Sigmoid colon (tissue), 7 donors: Measurements from ENCODE around the gene NCAPD3. TPM values are rescaled to one million over a fixed set of nuclear protein-coding genes. Genes with fewer than 3 reads are reported as not detected.

Experiments
- DNase-seq: peaks from one replicate; pipeline ENCODE4 v3.0.0-alpha.2; 2019
- H3K27ac ChIP-seq, 4 donors: fragments of 200-600 bp; sonication (generic); one replicate each; pipeline ENCODE4 v1.5.1; 2016 to 2019; ENCODE audit warnings: mild to moderate bottlenecking in 1 of 4
- H3K27me3 ChIP-seq, 3 donors: fragments of 200-600 bp; sonication (generic); one replicate each; pipeline ENCODE4 v1.5.1; 2019; ENCODE audit warnings: mild to moderate bottlenecking in 1 of 3
- H3K36me3 ChIP-seq, 4 donors: fragments of 200-600 bp; sonication (generic); one replicate each; pipeline ENCODE4 v1.5.1; 2016 to 2019
- H3K4me1 ChIP-seq, 4 donors: fragments of 200-600 bp; sonication (generic); one replicate each; pipeline ENCODE4 v1.5.1; 2017 to 2019
- H3K4me3 ChIP-seq, 4 donors: fragments of 200-600 bp; sonication (generic); one replicate each; pipeline ENCODE4 v1.5.1; 2017 to 2019; ENCODE audit warnings: mild to moderate bottlenecking in 2 of 4, moderate library complexity in 1 of 4
- H3K9me3 ChIP-seq, 4 donors: fragments of 200-600 bp in 3 of 4; sonication (generic) in 3 of 4; one replicate each; pipeline versions ENCODE4 v1.5.1 to v1.6.1; 2013 to 2019
- EP300 ChIP-seq, 4 donors: sonication (generic); formaldehyde crosslinking; IDR thresholded peaks; one replicate each; pipeline ENCODE4 v1.6.1; 2017; ENCODE audit warnings: antibody characterized with exemption in 4 of 4
- POLR2A ChIP-seq, 2 donors: fragments of 450-650 bp; IDR thresholded peaks; one replicate each; pipeline ENCODE4 v1.6.1; 2016; ENCODE audit warnings: antibody characterized with exemption in 2 of 2, mild to moderate bottlenecking in 2 of 2, moderate library complexity in 2 of 2
- POLR2AphosphoS5 ChIP-seq, 4 donors: sonication (generic); formaldehyde crosslinking; IDR thresholded peaks; one replicate each; pipeline ENCODE4 v1.6.1; 2017; ENCODE audit warnings: antibody characterized with exemption in 4 of 4
- WGBS, 2 donors: extraction: QIAGEN DNeasy Blood & Tissue Kit; methylation state at CpG; one replicate each; pipeline ENCODE4 v1.1.7; 2013; 5-methylcytosine and 5-hydroxymethylcytosine counted together
- intact Hi-C: fragments of 100-400 bp; cut with DNase I; formaldehyde crosslinking; loops from one replicate; pipeline ENCODE4 v1.15.1; 2023
- polyA plus RNA-seq, 3 donors: library from polyadenylated mRNA; stranded (reverse); fragments of 200-250 nt; gene quantifications; one replicate each; pipeline ENCODE4 v1.2.3, GENCODE V29; 2013
- total RNA-seq, 4 donors: library from RNA; depleted of rRNA; stranded (reverse); fragments of >200 nt; gene quantifications; one replicate each; pipeline ENCODE4 v1.1.0, GENCODE V29; 2016
- TF ChIP-seq, protein P1 (sequence below), 4 experiments: fragments of 450-650 bp in 3 of 4; fragments of 200-600 bp in 1 of 4; IDR thresholded peaks; one replicate each; pipeline ENCODE4 v1.5.1; 2016 to 2019; ENCODE audit warnings: antibody characterized with exemption in 4 of 4, mild to moderate bottlenecking in 3 of 4, moderate library complexity in 2 of 4
- donor health status: healthy with polysubstance abuse.
- donor health status: Bipolar disorder and iron deficiency.
- donor health status: healthy.

NCAPD3 gene
- total and polyA plus RNA-seq, 7 donors, result 1.8 to 13.0 (median 7.5) TPM

DNA sequence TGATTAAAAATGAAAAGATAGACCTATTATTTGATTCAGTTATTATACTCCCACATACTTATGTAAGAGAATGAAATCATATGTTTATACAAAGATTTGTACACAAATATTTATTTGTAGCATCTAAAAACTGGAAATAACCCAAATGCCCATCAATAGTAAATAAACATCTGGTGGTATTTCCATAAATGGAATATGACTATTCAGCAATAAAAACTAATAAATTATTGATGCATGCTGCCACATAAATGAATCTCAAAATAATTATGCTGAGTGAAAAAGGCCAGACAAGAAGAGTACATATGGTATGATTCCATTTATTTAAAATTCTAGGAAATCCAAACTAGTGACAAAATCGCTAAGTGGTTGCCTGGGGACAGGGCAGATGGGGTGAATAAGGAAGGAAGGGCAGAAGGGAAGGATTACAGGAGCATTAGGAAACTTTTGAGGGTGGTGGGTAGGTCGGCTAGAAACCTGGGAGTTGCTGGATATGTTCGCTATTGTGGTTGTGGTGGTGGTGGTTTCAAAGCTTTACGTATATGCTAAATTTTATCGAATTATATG is 113.4 kb downstream of the NCAPD3 start:
- no peaks in the 10 kb centered on the region for H3K27me3 ChIP-seq
- DNase-seq, result no peak
- H3K4me3 ChIP-seq, result no peak overlapping the region
- peaks cover 0 to 3% (median 0%) of the 10 kb centered on the region in 4 donors for H3K9me3 ChIP-seq
- H3K27ac ChIP-seq, result no peak overlapping the region
- no peak for TF ChIP-seq EP300 (IDR thresholded peaks at IDR 0.05)
- TF ChIP-seq, protein P1, sequence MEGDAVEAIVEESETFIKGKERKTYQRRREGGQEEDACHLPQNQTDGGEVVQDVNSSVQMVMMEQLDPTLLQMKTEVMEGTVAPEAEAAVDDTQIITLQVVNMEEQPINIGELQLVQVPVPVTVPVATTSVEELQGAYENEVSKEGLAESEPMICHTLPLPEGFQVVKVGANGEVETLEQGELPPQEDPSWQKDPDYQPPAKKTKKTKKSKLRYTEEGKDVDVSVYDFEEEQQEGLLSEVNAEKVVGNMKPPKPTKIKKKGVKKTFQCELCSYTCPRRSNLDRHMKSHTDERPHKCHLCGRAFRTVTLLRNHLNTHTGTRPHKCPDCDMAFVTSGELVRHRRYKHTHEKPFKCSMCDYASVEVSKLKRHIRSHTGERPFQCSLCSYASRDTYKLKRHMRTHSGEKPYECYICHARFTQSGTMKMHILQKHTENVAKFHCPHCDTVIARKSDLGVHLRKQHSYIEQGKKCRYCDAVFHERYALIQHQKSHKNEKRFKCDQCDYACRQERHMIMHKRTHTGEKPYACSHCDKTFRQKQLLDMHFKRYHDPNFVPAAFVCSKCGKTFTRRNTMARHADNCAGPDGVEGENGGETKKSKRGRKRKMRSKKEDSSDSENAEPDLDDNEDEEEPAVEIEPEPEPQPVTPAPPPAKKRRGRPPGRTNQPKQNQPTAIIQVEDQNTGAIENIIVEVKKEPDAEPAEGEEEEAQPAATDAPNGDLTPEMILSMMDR (IDR thresholded peaks at IDR 0.05), result no peak
- no peak for TF ChIP-seq POLR2A (IDR thresholded peaks at IDR 0.05)
- no peak for TF ChIP-seq POLR2AphosphoS5 (IDR thresholded peaks at IDR 0.05)
- no peaks in the 10 kb centered on the region for H3K36me3 ChIP-seq
- no peaks in the 10 kb centered on the region for H3K4me1 ChIP-seq
- intact Hi-C loops, result no loop called here
- 90 to 91% methylated on average over 5 of the region's 5 CpGs for WGBS, 2 donors

Other genes with a start within 250 kb of the NCAPD3 start
- gene JAM3, start 154.9 kb downstream of the NCAPD3 start, total RNA-seq, result 100 to 1,000 TPM in 1 of 4 donors, 10 to 100 TPM in 3; 69.4 to 125 (median 82.0) TPM
- 1 to 10 TPM in 2 of 3 donors, under 1 TPM in 1; 0.69 to 7.5 (median 3.0) TPM for gene JAM3, start 154.9 kb downstream of the NCAPD3 start, polyA plus RNA-seq
- gene VPS26B, start 704 bp upstream of the NCAPD3 start, total RNA-seq, result 10 to 100 TPM; 35.7 to 53.7 (median 37.3) TPM
- 10 to 100 TPM; 22.8 to 26.4 (median 22.9) TPM for gene VPS26B, start 704 bp upstream of the NCAPD3 start, polyA plus RNA-seq
- 10 to 100 TPM; 69.9 to 92.2 (median 74.4) TPM for gene THYN1, start 29.4 kb upstream of the NCAPD3 start, total RNA-seq
- 10 to 100 TPM; 38.1 to 49.2 (median 48.0) TPM for gene THYN1, start 29.4 kb upstream of the NCAPD3 start, polyA plus RNA-seq
- 10 to 100 TPM; 25.5 to 30.1 (median 26.9) TPM for gene ACAD8, start 29.6 kb upstream of the NCAPD3 start, total RNA-seq
- gene ACAD8, start 29.6 kb upstream of the NCAPD3 start, polyA plus RNA-seq, result 10 to 100 TPM; 19.0 to 31.2 (median 28.0) TPM
- gene GLB1L3, start 52.4 kb upstream of the NCAPD3 start, total RNA-seq, result 1 to 10 TPM in 3 of 4 donors, under 1 TPM in 1; 0.82 to 8.9 (median 4.1) TPM
- gene GLB1L3, start 52.4 kb upstream of the NCAPD3 start, polyA plus RNA-seq, result under 1 TPM in 1 of 3 donors, not detected in 2; 0.25 TPM
- gene GLB1L2, start 108.0 kb upstream of the NCAPD3 start, total RNA-seq, result 100 to 1,000 TPM in 1 of 4 donors, 10 to 100 TPM in 3; 30.8 to 108 (median 51.0) TPM
- 10 to 100 TPM in 1 of 3 donors, 1 to 10 TPM in 2; 4.2 to 16.5 (median 6.0) TPM for gene GLB1L2, start 108.0 kb upstream of the NCAPD3 start, polyA plus RNA-seq
- gene B3GAT1, start 188.3 kb upstream of the NCAPD3 start, total RNA-seq, result under 1 TPM in 3 of 4 donors, not detected in 1; 0.16 to 0.28 (median 0.27) TPM
- under 1 TPM in 1 of 3 donors, not detected in 2; 0.63 TPM for gene B3GAT1, start 188.3 kb upstream of the NCAPD3 start, polyA plus RNA-seq